ENCODE data around the gene DNASE1L3. TPM values are rescaled to one million over a fixed set of nuclear protein-coding genes. Genes with fewer than 3 reads are reported as not detected.

The DNASE1L3 gene
- total and polyA plus RNA-seq, 2 of the 8 experiments (the other 6 are each of a cell fraction or from before 2014, with no cell fraction given) = not detected

DNA sequence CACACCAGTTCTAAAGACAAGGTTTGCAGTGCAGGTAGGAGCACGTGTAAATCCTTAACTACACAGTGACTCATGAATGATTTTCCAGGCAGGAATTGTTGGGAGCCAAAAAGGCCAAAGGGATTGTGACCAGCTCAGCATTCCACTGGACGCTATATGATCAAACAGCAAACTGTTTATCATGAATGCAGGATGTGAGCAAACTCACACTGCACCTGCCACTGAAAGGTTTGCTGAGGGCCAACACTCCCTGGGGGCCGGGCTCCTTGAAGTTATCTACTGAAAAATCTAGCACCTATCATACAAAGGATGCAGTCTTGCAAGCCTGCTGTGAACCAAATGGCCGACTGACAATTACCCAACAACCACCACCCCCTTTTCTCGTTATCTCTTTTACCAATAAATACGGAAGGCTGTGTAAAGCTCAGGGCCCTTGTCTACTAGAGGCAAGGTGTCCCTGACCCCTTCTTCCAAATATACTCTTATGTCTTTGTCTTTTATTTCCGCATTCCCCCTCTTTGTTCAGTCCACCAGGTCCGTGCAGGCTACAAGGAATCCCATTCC lies 11.5 kb upstream of the DNASE1L3 start:
- Histone ChIP-seq H2BK15ac (ENCODE audit: low read length) (no peak overlapping the region), H4K8ac (ENCODE audit: extremely low read depth, insufficient read depth, low read length) (no peak overlapping the region), H3K9me3 (ENCODE audit: insufficient read depth in 2 of 2, low read depth in 1 of 2, low read length in 1 of 2) (no peaks in the 10 kb centered on the region), H2BK20ac (ENCODE audit: low read length) (no peak overlapping the region), H2BK120ac (replicated peaks; ENCODE audit: low read depth, low read length) (no peak overlapping the region), H3K79me1 (ENCODE audit: low read depth, low read length) (no peaks in the 10 kb centered on the region), H3K56ac (replicated peaks; ENCODE audit: insufficient read length, low read depth, low read length) (no peak overlapping the region), H2BK12ac (ENCODE audit: low read depth, low read length) (no peak overlapping the region), H3K79me2 (ENCODE audit: control insufficient read depth in 1 of 2, insufficient read depth in 2 of 2, low read length in 2 of 2) (no peaks in the 10 kb centered on the region), H3K4ac (replicated peaks; ENCODE audit: insufficient read length, low read depth, low read length) (no peak overlapping the region), H3K4me2 (ENCODE audit: insufficient read depth in 1 of 2, low read depth in 2 of 2, low read length in 2 of 2) (no peak overlapping the region), H3K4me3 (ENCODE audit: extremely low read depth in 1 of 4, insufficient read depth in 2 of 4, low read depth in 3 of 4, low read length in 4 of 4) (no peak overlapping the region), H3K18ac (ENCODE audit: extremely low read depth, low read length) (no peak overlapping the region), H2AK5ac (ENCODE audit: low read depth, low read length) (no peak overlapping the region), H3K27me3 (replicated peaks in 1 of 4; ENCODE audit: control insufficient read depth in 3 of 4, extremely low read depth in 1 of 4, insufficient read depth in 3 of 4, low read length in 3 of 4) (no peaks in the 10 kb centered on the region), H4K5ac (ENCODE audit: insufficient read length, low read depth, low read length) (no peak overlapping the region), H3K9ac (replicated peaks in 1 of 4; ENCODE audit: extremely low read depth in 1 of 4, low read depth in 3 of 4, low read length in 3 of 4) (no peak overlapping the region), H4K20me1 (replicated peaks in 1 of 2; ENCODE audit: control insufficient read depth in 1 of 2, insufficient read depth in 2 of 2, low read length in 2 of 2) (no peaks in the 10 kb centered on the region), H3K23me2 (ENCODE audit: low read depth, low read length) (no peaks in the 10 kb centered on the region; the same call in 1 of the 2 replicates), H2BK5ac (ENCODE audit: low read depth, low read length) (no peak overlapping the region), H3K36me3 (ENCODE audit: control insufficient read depth in 2 of 4, insufficient read depth in 4 of 4, low read length in 3 of 4) (no peaks in the 10 kb centered on the region), H3K4me1 (replicated peaks in 1 of 4; ENCODE audit: control insufficient read depth in 3 of 4, insufficient read depth in 4 of 4, low read length in 3 of 4) (peaks cover 0 to 3% (median under 1%) of the 10 kb centered on the region in 4 experiments; a peak in 3 of 7 replicates), H3K14ac (ENCODE audit: insufficient read length) (no peak overlapping the region), H3K27ac (ENCODE audit: low read depth, low read length) (no peak overlapping the region), H2AFZ (ENCODE audit: low read length) (no peak overlapping the region), H4K91ac (replicated peaks; ENCODE audit: insufficient read length, low read length) (no peak overlapping the region), H3K23ac (ENCODE audit: insufficient read length) (no peak overlapping the region)
- no peak for FAIRE-seq
- DNase-seq (ENCODE audit: low read depth in 1 of 2, low spot score in 2 of 2) = no peak
- WGBS, 2 experiments (ENCODE audit: extremely low coverage in 1 of 2, insufficient coverage in 1 of 2, insufficient read length in 1 of 2, insufficient replicate concordance in 2 of 2, low coverage in 1 of 2, low lambda C conversion rate in 2 of 2, missing lambda C conversion rate in 1 of 2) = 77% methylated on average over 8 of the region's 8 CpGs; no CpG with 5 or more reads in 1 of the 2 experiments
- ChIA-PET POLR2A (ENCODE audit: partially characterized antibody) (interaction anchor here (1.0 to 1.6 kb wide), 2 partner anchors 8 to 12 kb away, joined by 3 to 5 read pairs; no protein-coding TSS in a partner anchor), CTCF (ENCODE audit: partially characterized antibody) (interaction anchor here (0.6 to 10.5 kb wide), 7 partner anchors 12 to 80 kb away, joined by 3 to 128 read pairs (median 4); partner anchors contain the start of genes HTD2 and RPP14)
- TF ChIP-seq RNF2 (IDR thresholded peaks at IDR 0.05; ENCODE audit: borderline replicate concordance, low read depth, low read length, missing control alignments, poor library complexity, severe bottlenecking) = no peak

Data from H1 (cell line).